Testis (tissue), 2 donors: Measurements from ENCODE around the gene PHACTR3.

Experiments
- CTCF ChIP-seq, 3 experiments: fragments of 450-650 bp in 2 of 3; fragments of 200-600 bp in 1 of 3; sonication (generic) in 1 of 3; IDR thresholded peaks; one replicate each; pipeline ENCODE4 v1.5.1; 2016 to 2019; ENCODE audit warnings: antibody characterized with exemption in 3 of 3, mild to moderate bottlenecking in 2 of 3, moderate library complexity in 1 of 3
- POLR2A ChIP-seq: fragments of 450-650 bp; IDR thresholded peaks from one replicate; pipeline ENCODE4 v1.6.1; 2017; ENCODE audit warnings: antibody characterized with exemption, mild to moderate bottlenecking, moderate library complexity

GRCh38 chr20:59584278-59584925 is 19.9 kb upstream of the PHACTR3 start:
- TF ChIP-seq CTCF (IDR thresholded peaks at IDR 0.05) (no peak), POLR2A (no peak)
